SK-N-SH treated with all-trans-retinoic acid at 6 μM for 48 hours (cell line): ENCODE results near the gene MVK.

Experiments
- ATAC-seq: fragments of 200-7000 bp; cut with Tn5 transposase; 3 replicates; pipeline ENCODE4 v1.9.1; 2020; ENCODE audit warnings: mild to moderate bottlenecking, moderate library complexity
- ARNTL ChIP-seq: fragments of 450-650 bp; formaldehyde crosslinking; IDR thresholded peaks from 2 replicates; pipeline ENCODE4 v1.5.0; 2020; ENCODE audit warnings: low read depth, mild to moderate bottlenecking, moderate library complexity, borderline replicate concordance
- BACH2 ChIP-seq: fragments of 250-450 bp; sonication (Bioruptor Pico); IDR thresholded peaks from 2 replicates; pipeline ENCODE4 v1.9.0; 2021; ENCODE audit warnings: mild to moderate bottlenecking, borderline replicate concordance
- CREB5 ChIP-seq: fragments of 250-450 bp; sonication (Bioruptor Pico); IDR thresholded peaks from 2 replicates; pipeline ENCODE4 v1.5.1; 2020; ENCODE audit warnings: low read depth, mild to moderate bottlenecking, moderate library complexity
- CSDC2 ChIP-seq: fragments of 250-450 bp; sonication (Bioruptor Pico); IDR thresholded peaks from 2 replicates; pipeline ENCODE4 v1.5.0; 2020; ENCODE audit warnings: mild to moderate bottlenecking, moderate library complexity
- CSRNP3 ChIP-seq: fragments of 250-450 bp; sonication (Bioruptor Pico); IDR thresholded peaks from 2 replicates; pipeline ENCODE4 v1.5.1; 2021; ENCODE audit warnings: mild to moderate bottlenecking, moderate library complexity
- ESRRG ChIP-seq: fragments of 250-450 bp; sonication (Bioruptor Pico); IDR thresholded peaks from 2 replicates; pipeline ENCODE4 v1.6.1; 2021; ENCODE audit warnings: mild to moderate bottlenecking
- GLIS3 ChIP-seq: fragments of 250-450 bp; sonication (Bioruptor Pico); IDR thresholded peaks from 2 replicates; pipeline ENCODE4 v1.5.0; 2020; ENCODE audit warnings: mild to moderate bottlenecking, moderate library complexity
- ISL1 ChIP-seq: fragments of 250-450 bp; sonication (Bioruptor Pico); IDR thresholded peaks from 2 replicates; pipeline ENCODE4 v2.1.2; 2022; ENCODE audit warnings: mild to moderate bottlenecking, moderate library complexity
- PATZ1 ChIP-seq: fragments of 250-450 bp; sonication (Bioruptor Pico); IDR thresholded peaks from 2 replicates; pipeline ENCODE4 v1.8.0; 2020; ENCODE audit warnings: mild to moderate bottlenecking, moderate library complexity, borderline replicate concordance
- POU6F1 ChIP-seq: fragments of 250-450 bp; sonication (Bioruptor Pico); IDR thresholded peaks from 2 replicates; pipeline ENCODE4 v1.8.0; 2021; ENCODE audit warnings: low read depth, mild to moderate bottlenecking, moderate library complexity, borderline replicate concordance
- PPARA ChIP-seq: fragments of 250-450 bp; sonication (Bioruptor Pico); IDR thresholded peaks from 2 replicates; pipeline ENCODE4 v1.5.0; 2020; ENCODE audit warnings: mild to moderate bottlenecking, borderline replicate concordance
- RARB ChIP-seq: fragments of 250-450 bp; sonication (Bioruptor Pico); IDR thresholded peaks from 2 replicates; pipeline ENCODE4 v1.8.0; 2021; ENCODE audit warnings: mild to moderate bottlenecking, moderate library complexity
- SNAI2 ChIP-seq: fragments of 250-450 bp; sonication (Bioruptor Pico); IDR thresholded peaks from 2 replicates; pipeline ENCODE4 v1.5.0; 2020; ENCODE audit warnings: mild to moderate bottlenecking, moderate library complexity
- TCF4 ChIP-seq: fragments of 250-450 bp; sonication (Bioruptor Pico); IDR thresholded peaks from 2 replicates; pipeline ENCODE4 v1.8.0; 2021; ENCODE audit warnings: mild to moderate bottlenecking, moderate library complexity, borderline replicate concordance
- TOX ChIP-seq: fragments of 250-450 bp; sonication (Bioruptor Pico); IDR thresholded peaks from 2 replicates; pipeline ENCODE4 v1.8.0; 2021; ENCODE audit warnings: mild to moderate bottlenecking, moderate library complexity, borderline replicate concordance
- TSHZ2 ChIP-seq: fragments of 250-450 bp; sonication (Bioruptor Pico); IDR thresholded peaks from 2 replicates; pipeline ENCODE4 v1.5.0; 2020; ENCODE audit warnings: mild to moderate bottlenecking, moderate library complexity
- ZC3H10 ChIP-seq: fragments of 250-450 bp; sonication (Bioruptor Pico); IDR thresholded peaks from 2 replicates; pipeline ENCODE4 v1.5.1; 2021; ENCODE audit warnings: mild to moderate bottlenecking, moderate library complexity
- ZFP3 ChIP-seq: fragments of 250-450 bp; sonication (Bioruptor Pico); IDR thresholded peaks from 2 replicates; pipeline ENCODE4 v1.5.0; 2020; ENCODE audit warnings: mild to moderate bottlenecking, moderate library complexity
- ZFP30 ChIP-seq: fragments of 450-650 bp; formaldehyde crosslinking; IDR thresholded peaks from 2 replicates; pipeline ENCODE4 v1.5.0; 2022; ENCODE audit warnings: mild to moderate bottlenecking, moderate library complexity
- ZNF565 ChIP-seq: fragments of 450-650 bp; formaldehyde crosslinking; conservative IDR thresholded peaks from 2 replicates; pipeline ENCODE4 v1.5.0; 2020; ENCODE audit warnings: low read depth, mild to moderate bottlenecking, moderate library complexity
- ZNF70 ChIP-seq: fragments of 450-650 bp; formaldehyde crosslinking; IDR thresholded peaks from 2 replicates; pipeline ENCODE4 v1.5.0; 2020; ENCODE audit warnings: mild to moderate bottlenecking, moderate library complexity
- ZNF8 ChIP-seq: fragments of 450-650 bp; formaldehyde crosslinking; IDR thresholded peaks from 2 replicates; pipeline ENCODE4 v1.5.0; 2020; ENCODE audit warnings: mild to moderate bottlenecking, moderate library complexity

The MVK gene

GRCh38 chr12:109612975-109613502, 39.4 kb downstream of the MVK start:
- ATAC-seq, result peak; percentile 57
- TF ChIP-seq ARNTL (CRISPR knock-in tag) (no peak), ZNF8 (CRISPR knock-in tag) (no peak), TSHZ2 (CRISPR knock-in tag) (no peak), BACH2 (no peak), TCF4 (CRISPR knock-in tag) (no peak), GLIS3 (CRISPR knock-in tag) (no peak), ZNF565 (no peak), ZC3H10 (CRISPR knock-in tag) (no peak), PATZ1 (CRISPR knock-in tag) (no peak), ZFP3 (CRISPR knock-in tag) (no peak), CSDC2 (CRISPR knock-in tag) (no peak), ISL1 (CRISPR knock-in tag) (no peak), SNAI2 (CRISPR knock-in tag) (no peak), PPARA (no peak), ESRRG (no peak), POU6F1 (CRISPR knock-in tag) (no peak), TOX (CRISPR knock-in tag) (no peak)

- ATAC-seq, result no peak
- TF ChIP-seq PATZ1 (CRISPR knock-in tag) (no peak), SNAI2 (CRISPR knock-in tag) (no peak), BACH2 (no peak), RARB (CRISPR knock-in tag) (no peak), CREB5 (no peak), ZFP30 (CRISPR knock-in tag) (no peak), TOX (CRISPR knock-in tag) (no peak), ISL1 (CRISPR knock-in tag) (no peak), TSHZ2 (CRISPR knock-in tag) (no peak), ZNF70 (CRISPR knock-in tag) (no peak), TCF4 (CRISPR knock-in tag) (no peak), ZC3H10 (CRISPR knock-in tag) (no peak), ZNF565 (no peak), ARNTL (CRISPR knock-in tag) (no peak), ZNF8 (CRISPR knock-in tag) (no peak), GLIS3 (CRISPR knock-in tag) (no peak), PPARA (no peak), CSRNP3 (no peak)
These were observed 40.3 kb downstream of the MVK start for GRCh38 chr12:109613649-109614455.
